Body of pancreas (tissue), 4 donors: ENCODE measurements around the gene AMH.

Experiments used
- CTCF ChIP-seq, 7 experiments: fragments of 450-650 bp in 4 of 7; fragments of 200-600 bp in 3 of 7; sonication (generic) in 3 of 7; IDR thresholded peaks; one replicate each; pipeline ENCODE4 v1.5.1; 2016 to 2019; ENCODE audit warnings: antibody characterized with exemption in 7 of 7
- POLR2A ChIP-seq, 3 donors: fragments of 450-650 bp; IDR thresholded peaks; one replicate each; pipeline ENCODE4 v1.6.1; 2016; ENCODE audit warnings: antibody characterized with exemption in 3 of 3, mild to moderate bottlenecking in 2 of 3

GRCh38 chr19:2239771-2240770, 9.1 kb upstream of the AMH start:
- TF ChIP-seq CTCF (IDR thresholded peaks at IDR 0.05), result no peak
- TF ChIP-seq POLR2A (IDR thresholded peaks at IDR 0.05), result no peak
